H1 (cell line): ENCODE data around the gene CEND1. TPM values are rescaled to one million over a fixed set of nuclear protein-coding genes. Genes with fewer than 3 reads are reported as not detected.

Experiments
- CTCF ChIA-PET: fragments of 300-600 bp; sonication (Branson Sonifier 250); formaldehyde crosslinking; loops from one replicate; lab custom pipeline; 2021; ENCODE audit not compliant: partially characterized antibody; lab: Charles Lee
- POLR2A ChIA-PET: fragments of 300-600 bp; sonication (Branson Sonifier 250); formaldehyde crosslinking; loops from one replicate; lab custom pipeline; 2021; ENCODE audit warnings: inconsistent platforms; ENCODE audit not compliant: partially characterized antibody; lab: Charles Lee
- DNase-seq, 2 experiments: peaks; one replicate each; pipeline versions ENCODE4 v3.0.0 to v3.0.0-alpha.2; 2010 to 2022; ENCODE audit warnings: low spot score in 2 of 2, low read depth in 1 of 2, mixed read lengths in 1 of 2
- FAIRE-seq: peaks from 2 replicates; lab custom pipeline; 2011; peaks lifted over from hg19 to GRCh38; lab: Jason Lieb, UNC
- H2AFZ ChIP-seq: 2 replicates; pipeline ENCODE4 v1.8.1; 2012; ENCODE audit warnings: low read length, inconsistent platforms
- H2AK5ac ChIP-seq: 2 replicates; pipeline ENCODE4 v1.6.1; 2013; ENCODE audit warnings: low read depth, low read length
- H2BK120ac ChIP-seq: replicated peaks from 2 replicates; pipeline ENCODE3; 2013; ENCODE audit warnings: low read depth, low read length, inconsistent platforms
- H2BK12ac ChIP-seq: 2 replicates; pipeline ENCODE4 v1.6.1; 2013; ENCODE audit warnings: low read depth, low read length
- H2BK15ac ChIP-seq: 2 replicates; pipeline ENCODE4 v1.6.1; 2013; ENCODE audit warnings: low read length
- H2BK20ac ChIP-seq: 2 replicates; pipeline ENCODE4 v1.6.1; 2013; ENCODE audit warnings: low read length
- H2BK5ac ChIP-seq: 2 replicates; pipeline ENCODE4 v1.6.1; 2013; ENCODE audit warnings: low read depth, low read length
- H3K14ac ChIP-seq: 2 replicates; pipeline ENCODE4 v1.6.1; 2013; ENCODE audit warnings: inconsistent platforms; ENCODE audit not compliant: insufficient read length
- H3K18ac ChIP-seq: 2 replicates; pipeline ENCODE4 v1.6.1; 2013; ENCODE audit warnings: low read length; ENCODE audit errors: extremely low read depth
- H3K23ac ChIP-seq: 2 replicates; pipeline ENCODE4 v1.6.1; 2013; ENCODE audit warnings: inconsistent platforms; ENCODE audit not compliant: insufficient read length
- H3K23me2 ChIP-seq: 2 replicates; pipeline ENCODE4 v1.6.1; 2013; ENCODE audit warnings: low read depth, low read length
- H3K27ac ChIP-seq: 2 replicates; pipeline ENCODE4 v1.6.1; 2011; ENCODE audit warnings: low read depth, low read length, inconsistent platforms
- H3K27me3 ChIP-seq, 4 experiments: replicated peaks in 1 of 4; 1 replicate in 1 of 4; 2 replicates in 3 of 4; pipeline versions ENCODE4 v1.6.1 to v1.8.1; 2011 to 2013; ENCODE audit warnings: low read length in 3 of 4, mild to moderate bottlenecking in 3 of 4, inconsistent platforms in 2 of 4, mixed read lengths in 2 of 4, moderate library complexity in 1 of 4; ENCODE audit not compliant: control insufficient read depth in 3 of 4, insufficient read depth in 3 of 4; ENCODE audit errors: extremely low read depth in 1 of 4
- H3K36me3 ChIP-seq, 4 experiments: 2 replicates each; pipeline versions ENCODE4 v1.6.1 to v1.8.1; 2011 to 2013; ENCODE audit warnings: mild to moderate bottlenecking in 4 of 4, low read length in 3 of 4, moderate library complexity in 2 of 4, control low read depth in 1 of 4, inconsistent platforms in 1 of 4; ENCODE audit not compliant: insufficient read depth in 4 of 4, control insufficient read depth in 2 of 4
- H3K4ac ChIP-seq: replicated peaks from 2 replicates; pipeline ENCODE3; 2013; ENCODE audit warnings: low read length, low read depth, mixed read lengths, inconsistent platforms; ENCODE audit not compliant: insufficient read length
- H3K4me1 ChIP-seq, 4 experiments: replicated peaks in 1 of 4; 1 replicate in 1 of 4; 2 replicates in 3 of 4; pipeline versions ENCODE4 v1.6.1 to v1.8.1; 2011 to 2013; ENCODE audit warnings: low read length in 3 of 4, inconsistent platforms in 2 of 4, mixed read lengths in 1 of 4; ENCODE audit not compliant: insufficient read depth in 4 of 4, control insufficient read depth in 3 of 4
- H3K4me2 ChIP-seq, 2 experiments: 2 replicates each; pipeline versions ENCODE4 v1.6.1 to v1.8.1; 2011 to 2013; ENCODE audit warnings: low read depth in 2 of 2, low read length in 2 of 2, control low read depth in 1 of 2, inconsistent platforms in 1 of 2, mild to moderate bottlenecking in 1 of 2; ENCODE audit not compliant: insufficient read depth in 1 of 2
- H3K4me3 ChIP-seq, 4 experiments: fragments of 200-600, 300-600 bp in 1 of 4; sonication (generic), shearing (Covaris generic), sonication (Bioruptor Twin) in 1 of 4; 2 replicates each; pipeline versions ENCODE4 v1.5.1 to v1.8.1; 2011 to 2016; ENCODE audit warnings: low read length in 4 of 4, low read depth in 3 of 4, control low read depth in 2 of 4, inconsistent platforms in 2 of 4, mild to moderate bottlenecking in 2 of 4, mixed read lengths in 1 of 4, moderate library complexity in 1 of 4; ENCODE audit not compliant: insufficient read depth in 2 of 4; ENCODE audit errors: extremely low read depth in 1 of 4
- H3K56ac ChIP-seq: replicated peaks from 2 replicates; pipeline ENCODE3; 2013; ENCODE audit warnings: low read depth, mild to moderate bottlenecking, mixed read lengths, low read length, inconsistent platforms; ENCODE audit not compliant: insufficient read length
- H3K79me1 ChIP-seq: 2 replicates; pipeline ENCODE4 v1.6.1; 2013; ENCODE audit warnings: low read depth, low read length, control low read depth
- H3K79me2 ChIP-seq, 2 experiments: 2 replicates each; pipeline versions ENCODE4 v1.6.1 to v1.8.1; 2012 to 2013; ENCODE audit warnings: low read length in 2 of 2, mild to moderate bottlenecking in 2 of 2, inconsistent platforms in 1 of 2; ENCODE audit not compliant: insufficient read depth in 2 of 2, control insufficient read depth in 1 of 2
- H3K9ac ChIP-seq, 4 experiments: replicated peaks in 1 of 4; 1 replicate in 1 of 4; 2 replicates in 3 of 4; pipeline versions ENCODE4 v1.6.1 to v1.8.1; 2011 to 2013; ENCODE audit warnings: low read depth in 3 of 4, low read length in 3 of 4, control low read depth in 2 of 4, mild to moderate bottlenecking in 2 of 4, moderate library complexity in 2 of 4, inconsistent platforms in 1 of 4; ENCODE audit errors: extremely low read depth in 1 of 4
- H3K9me3 ChIP-seq, 2 experiments: 2 replicates each; pipeline versions ENCODE4 v1.6.1 to v1.8.1; 2012 to 2013; ENCODE audit warnings: mild to moderate bottlenecking in 2 of 2, moderate library complexity in 2 of 2, control low read depth in 1 of 2, inconsistent platforms in 1 of 2, low read depth in 1 of 2, low read length in 1 of 2, mixed read lengths in 1 of 2; ENCODE audit not compliant: insufficient read depth in 2 of 2
- H4K20me1 ChIP-seq, 2 experiments: replicated peaks in 1 of 2; 2 replicates each; pipeline versions ENCODE3 to v1.8.1; 2011 to 2013; ENCODE audit warnings: inconsistent platforms in 2 of 2, low read length in 2 of 2, mild to moderate bottlenecking in 1 of 2; ENCODE audit not compliant: insufficient read depth in 2 of 2, control insufficient read depth in 1 of 2
- H4K5ac ChIP-seq: 2 replicates; pipeline ENCODE4 v1.6.1; 2013; ENCODE audit warnings: low read length, low read depth, mixed read lengths, inconsistent platforms; ENCODE audit not compliant: insufficient read length
- H4K8ac ChIP-seq: 2 replicates; pipeline ENCODE4 v1.8.0; 2013; ENCODE audit warnings: mild to moderate bottlenecking, moderate library complexity, low read length, inconsistent platforms; ENCODE audit not compliant: insufficient read depth; ENCODE audit errors: extremely low read depth
- H4K91ac ChIP-seq: replicated peaks from 2 replicates; pipeline ENCODE3; 2013; ENCODE audit warnings: low read length, mixed read lengths, inconsistent platforms; ENCODE audit not compliant: insufficient read length
- E2F6 ChIP-seq: IDR thresholded peaks from 2 replicates; pipeline ENCODE4 v1.6.1; 2012; ENCODE audit warnings: inconsistent platforms
- POLR2AphosphoS5 ChIP-seq: IDR thresholded peaks from 2 replicates; pipeline ENCODE4 v1.6.1; 2011; ENCODE audit warnings: low read depth, low read length
- WGBS, 2 experiments: shearing (Covaris generic) in 1 of 2; methylation state at CpG; one replicate each; pipeline versions ENCODE4 v1.1.6 to v1.1.7; 2013 to 2015; ENCODE audit warnings: low lambda C conversion rate in 2 of 2, mixed read lengths in 2 of 2, inconsistent platforms in 1 of 2, low coverage in 1 of 2, missing lambda C conversion rate in 1 of 2; ENCODE audit not compliant: insufficient replicate concordance in 2 of 2, insufficient coverage in 1 of 2, insufficient read length in 1 of 2; ENCODE audit errors: extremely low coverage in 1 of 2, missing lambda C conversion rate in 1 of 2; 5-methylcytosine and 5-hydroxymethylcytosine counted together
- polyA plus RNA-seq, 7 experiments: library from polyadenylated mRNA; depleted of rRNA in 3 of 7; stranded (reverse) in 5 of 7; unstranded in 2 of 7; fragments of >200 nt in 5 of 7; fragments of 200-250 nt in 2 of 7; gene quantifications; 1 replicate in 5 of 7; 2 replicates in 1 of 7; 4 replicates in 1 of 7; pipeline versions ENCODE4 v1.2.1 to v1.2.3, GENCODE V29; 2011 to 2013; ENCODE audit warnings: missing spikeins in 2 of 7, mixed read lengths in 2 of 7
- total RNA-seq: library from RNA; stranded (reverse); fragmentation: NEBNext Ultra II Directional; extraction: Animal tissue kit (Norgen Biotek cat#: 25700); gene quantifications from 2 replicates; pipeline ENCODE4 v1.2.1, GENCODE V29; 2021

The CEND1 gene
- total and polyA plus RNA-seq, 2 of the 8 experiments (the other 6 are each of a cell fraction or from before 2014, with no cell fraction given): 0.82 to 5.0 TPM

DNA sequence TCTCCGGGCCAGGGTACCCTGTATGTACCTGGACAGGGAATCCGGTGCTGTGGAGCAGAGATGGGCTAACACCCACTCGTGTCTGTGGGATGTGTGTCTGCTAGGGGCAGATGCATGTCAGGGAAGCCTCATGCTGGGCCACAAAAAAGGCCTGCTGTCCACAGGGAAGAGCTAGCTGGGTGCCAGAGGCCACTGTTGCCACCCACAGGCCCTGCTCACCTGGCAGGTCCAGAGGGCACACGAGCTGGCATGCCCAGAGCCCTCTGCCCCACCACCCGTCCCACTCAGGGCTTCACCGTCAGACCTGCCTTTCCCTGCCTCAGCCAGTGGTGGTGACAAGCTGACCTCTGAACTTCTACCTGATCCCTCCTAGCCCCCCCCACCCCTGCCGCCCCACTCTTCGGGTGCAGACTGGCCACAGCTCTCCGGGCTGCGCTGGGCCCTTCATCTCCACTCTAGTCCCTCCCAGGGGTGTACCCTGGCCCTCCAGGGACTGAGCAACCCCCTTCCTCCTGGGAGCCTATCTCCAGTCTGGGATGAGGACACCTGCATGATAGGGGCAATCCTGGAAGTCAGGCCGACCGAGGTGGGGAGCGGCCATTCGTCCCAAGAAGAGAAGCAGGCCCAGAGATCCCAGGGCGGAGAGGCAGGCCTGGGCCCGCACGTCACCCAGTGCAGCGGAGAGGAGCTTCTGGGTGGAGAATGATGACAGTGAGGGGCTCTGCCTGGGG, 6.8 kb upstream of the CEND1 start:
- CTCF ChIA-PET: interaction anchor here (0.5 to 3.4 kb wide), 12 partner anchors 9 to 433 kb away, joined by 3 to 14 read pairs (median 3); no protein-coding TSS in a partner anchor
- WGBS, 2 experiments: 71% methylated on average over 18 of the region's 18 CpGs; no CpG with 5 or more reads in 1 of the 2 experiments
- Histone ChIP-seq H3K4me1 (peaks cover 4 to 20% (median 15%) of the 10 kb centered on the region in 4 experiments), H2BK12ac (peak overlapping the region; percentile 53; the same call in 1 of the 2 replicates), H2AK5ac (0 out of 2 replicates have a peak overlapping the region, but pooled peaks have one; percentile 27), H3K56ac (no peak overlapping the region), H3K4me3 (peak overlapping the region; percentile 65 to 85 (median 81)), H4K20me1 (peaks cover 0 to 12% of the 10 kb centered on the region in 2 experiments), H3K9ac (peak overlapping the region in 2 of 4 experiments; percentile 78 to 83; a peak in 3 of 7 replicates), H4K91ac (peak overlapping the region; percentile 32), H4K8ac (no peak overlapping the region; the same call in 1 of the 2 replicates), H4K5ac (no peak overlapping the region), H3K23me2 (peaks cover 7% of the 10 kb centered on the region), H3K4ac (peak overlapping the region; percentile 60), H3K27me3 (no peaks in the 10 kb centered on the region), H2AFZ (no peak overlapping the region), H3K79me1 (0 out of 2 replicates have a peak, but pooled peaks cover 7% of the 10 kb centered on the region), H3K4me2 (peak overlapping the region; percentile 84 to 92), H3K36me3 (peaks cover 0 to 32% (median 1%) of the 10 kb centered on the region in 4 experiments; a peak in 4 of 8 replicates), H2BK5ac (peak overlapping the region; percentile 66; the same call in 1 of the 2 replicates), H3K23ac (no peak overlapping the region), H3K14ac (no peak overlapping the region), H2BK15ac (peak overlapping the region; percentile 67), H3K18ac (peak overlapping the region; percentile 71; the same call in 1 of the 2 replicates), H3K79me2 (peaks cover 0 to 5% of the 10 kb centered on the region in 2 experiments; a peak in 1 of 4 replicates), H2BK120ac (no peak overlapping the region), H2BK20ac (no peak overlapping the region), H3K9me3 (no peaks in the 10 kb centered on the region)
- DNase-seq (no peak), FAIRE-seq (no peak)
- POLR2A ChIA-PET: interaction anchor here (0.6 to 53.0 kb wide), 11 partner anchors 9 to 242 kb away, joined by 3 to 1917 read pairs (median 3); partner anchors contain the start of genes CD151, CRACR2B, PIDD1 and PNPLA2
- 0 out of 2 replicates have a peak, but pooled peaks have one; percentile 15 for TF ChIP-seq POLR2AphosphoS5
- TF ChIP-seq E2F6: no peak
- TF ChIP-seq, all 59 proteins: peak for 1
- H3K27ac ChIP-seq: no peak overlapping the region
